Esophagus squamous epithelium (tissue), 5 donors: ENCODE data around the gene SLX9. TPM values are rescaled to one million over a fixed set of nuclear protein-coding genes. Genes with fewer than 3 reads are reported as not detected.

Source experiments
- DNase-seq: peaks from one replicate; lab custom pipeline; 2025; lab: John Stamatoyannopoulos, UW
- H3K27ac ChIP-seq, 4 donors: fragments of 200-600 bp; sonication (generic); one replicate each; pipeline ENCODE4 v1.5.1; 2016 to 2019; ENCODE audit warnings: mild to moderate bottlenecking in 1 of 4
- H3K27me3 ChIP-seq, 4 donors: fragments of 200-600 bp; sonication (generic); 1 replicate in 3 of 4; 2 replicates in 1 of 4; pipeline versions ENCODE4 v1.5.1 to v1.6.0; 2017 to 2021; ENCODE audit warnings: antibody characterized with exemption in 1 of 4
- H3K36me3 ChIP-seq, 3 donors: fragments of 200-600 bp; sonication (generic); one replicate each; pipeline ENCODE4 v1.5.1; 2016 to 2019
- H3K4me1 ChIP-seq, 3 donors: fragments of 200-600 bp; sonication (generic); one replicate each; pipeline ENCODE4 v1.5.1; 2017 to 2019
- H3K4me3 ChIP-seq, 4 donors: fragments of 200-600 bp; sonication (generic); 1 replicate in 3 of 4; 2 replicates in 1 of 4; pipeline ENCODE4 v1.5.1; 2016 to 2019; ENCODE audit warnings: mild to moderate bottlenecking in 2 of 4, moderate library complexity in 1 of 4
- H3K9me3 ChIP-seq, 3 donors: fragments of 200-600 bp; sonication (generic); one replicate each; pipeline ENCODE4 v1.5.1; 2016 to 2019
- CTCF ChIP-seq, 6 experiments: fragments of 450-650 bp in 4 of 6; fragments of 200-600 bp in 2 of 6; sonication (generic) in 2 of 6; IDR thresholded peaks; one replicate each; pipeline ENCODE4 v1.5.1; 2016 to 2019; ENCODE audit warnings: antibody characterized with exemption in 6 of 6, mild to moderate bottlenecking in 4 of 6, moderate library complexity in 4 of 6
- POLR2A ChIP-seq, 4 donors: fragments of 450-650 bp; IDR thresholded peaks; one replicate each; pipeline ENCODE4 v1.6.1; 2017; ENCODE audit warnings: antibody characterized with exemption in 4 of 4, mild to moderate bottlenecking in 4 of 4, moderate library complexity in 3 of 4
- WGBS, 2 donors: methylation state at CpG; one replicate each; pipeline ENCODE4 v1.1.5; 2018; 5-methylcytosine and 5-hydroxymethylcytosine counted together
- intact Hi-C: fragments of 100-400 bp; cut with DNase I; formaldehyde crosslinking; loops from one replicate; pipeline ENCODE4 v1.15.0; 2022
- total RNA-seq, 4 donors: library from RNA; depleted of rRNA; stranded (reverse); fragments of >200 nt; gene quantifications; one replicate each; pipeline ENCODE4 v1.1.0, GENCODE V29; 2016
- donor health status: DM: yes; HTN: yes; CAD: no.

The SLX9 gene
- total RNA-seq, 4 donors from 2014 or later: 10.2 to 16.1 (median 11.1) TPM

GRCh38 chr21:44946254-44947041 is 6.6 kb downstream of the SLX9 start:
- WGBS, 2 donors: 81 to 84% methylated on average over 11 to 14 of the region's 25 CpGs
- intact Hi-C loops: loop anchor here (5.0 kb wide), 1 partner anchor 191 kb away; no protein-coding TSS in a partner anchor
- Histone ChIP-seq H3K4me3 (no peak overlapping the region), H3K27me3 (no peaks in the 10 kb centered on the region), H3K36me3 (peaks cover 0 to 70% (median 8%) of the 10 kb centered on the region in 3 donors), H3K27ac (no peak overlapping the region), H3K9me3 (no peaks in the 10 kb centered on the region), H3K4me1 (peaks cover 8 to 29% (median 15%) of the 10 kb centered on the region in 3 donors)
- no peak for DNase-seq
- TF ChIP-seq CTCF (IDR thresholded peaks at IDR 0.05) (no peak), POLR2A (IDR thresholded peaks at IDR 0.05) (no peak)

- intact Hi-C loops: loop anchor here (5.0 kb wide), 1 partner anchor 190 kb away; no protein-coding TSS in a partner anchor
- Histone ChIP-seq H3K27ac (no peak overlapping the region), H3K36me3 (peaks cover 0 to 73% (median 8%) of the 10 kb centered on the region in 3 donors), H3K9me3 (no peaks in the 10 kb centered on the region), H3K4me3 (no peak overlapping the region), H3K27me3 (no peaks in the 10 kb centered on the region), H3K4me1 (peaks cover 2 to 20% (median 7%) of the 10 kb centered on the region in 3 donors)
- TF ChIP-seq CTCF (IDR thresholded peaks at IDR 0.05) (no peak), POLR2A (IDR thresholded peaks at IDR 0.05) (no peak)
- DNase-seq: no peak
- 72 to 76% methylated on average over 6 to 11 of the region's 22 CpGs for WGBS, 2 donors
These were observed 7.5 kb downstream of the SLX9 start for GRCh38 chr21:44947111-44947929.

GRCh38 chr21:44947930-44948331 is 8.1 kb downstream of the SLX9 start:
- 88 to 94% methylated on average over 6 to 8 of the region's 33 CpGs for WGBS, 2 donors
- TF ChIP-seq POLR2A (IDR thresholded peaks at IDR 0.05): no peak
- no peak for TF ChIP-seq CTCF (IDR thresholded peaks at IDR 0.05)
- Histone ChIP-seq H3K27ac (no peak overlapping the region), H3K9me3 (no peaks in the 10 kb centered on the region), H3K4me1 (peaks cover 2 to 25% (median 6%) of the 10 kb centered on the region in 3 donors), H3K36me3 (peaks cover 0 to 77% (median 8%) of the 10 kb centered on the region in 3 donors), H3K4me3 (no peak overlapping the region), H3K27me3 (no peaks in the 10 kb centered on the region)
- DNase-seq: no peak
- intact Hi-C loops: loop anchor here (5.0 kb wide), 1 partner anchor 189 kb away; no protein-coding TSS in a partner anchor

- 67% methylated on average over 3 of the region's 16 CpGs; no CpG with 5 or more reads in 1 of the 2 donors for WGBS, 2 donors
- H3K27ac ChIP-seq: no peak overlapping the region
- no peak overlapping the region for H3K4me3 ChIP-seq
- no peaks in the 10 kb centered on the region for H3K9me3 ChIP-seq
- no peaks in the 10 kb centered on the region for H3K27me3 ChIP-seq
- TF ChIP-seq CTCF (IDR thresholded peaks at IDR 0.05) (no peak), POLR2A (IDR thresholded peaks at IDR 0.05) (no peak)
- peaks cover 0 to 77% (median 8%) of the 10 kb centered on the region in 3 donors for H3K36me3 ChIP-seq
- peaks cover 2 to 26% (median 6%) of the 10 kb centered on the region in 3 donors for H3K4me1 ChIP-seq
- no peak for DNase-seq
- intact Hi-C loops: loop anchor here (5.0 kb wide), 1 partner anchor 189 kb away; no protein-coding TSS in a partner anchor
These were observed 8.7 kb downstream of the SLX9 start for GRCh38 chr21:44948426-44949120.
